HG03442 (cell line): ENCODE data around the gene LHX6.

ENCODE experiments used
- ATAC-seq: cut with Tn5 transposase; IDR thresholded peaks from one replicate; pipeline ENCODE4 v1.9.1; 2021; ENCODE audit warnings: mild to moderate bottlenecking, moderate library complexity; ENCODE audit not compliant: unreplicated experiment

LHX6 gene

DNA sequence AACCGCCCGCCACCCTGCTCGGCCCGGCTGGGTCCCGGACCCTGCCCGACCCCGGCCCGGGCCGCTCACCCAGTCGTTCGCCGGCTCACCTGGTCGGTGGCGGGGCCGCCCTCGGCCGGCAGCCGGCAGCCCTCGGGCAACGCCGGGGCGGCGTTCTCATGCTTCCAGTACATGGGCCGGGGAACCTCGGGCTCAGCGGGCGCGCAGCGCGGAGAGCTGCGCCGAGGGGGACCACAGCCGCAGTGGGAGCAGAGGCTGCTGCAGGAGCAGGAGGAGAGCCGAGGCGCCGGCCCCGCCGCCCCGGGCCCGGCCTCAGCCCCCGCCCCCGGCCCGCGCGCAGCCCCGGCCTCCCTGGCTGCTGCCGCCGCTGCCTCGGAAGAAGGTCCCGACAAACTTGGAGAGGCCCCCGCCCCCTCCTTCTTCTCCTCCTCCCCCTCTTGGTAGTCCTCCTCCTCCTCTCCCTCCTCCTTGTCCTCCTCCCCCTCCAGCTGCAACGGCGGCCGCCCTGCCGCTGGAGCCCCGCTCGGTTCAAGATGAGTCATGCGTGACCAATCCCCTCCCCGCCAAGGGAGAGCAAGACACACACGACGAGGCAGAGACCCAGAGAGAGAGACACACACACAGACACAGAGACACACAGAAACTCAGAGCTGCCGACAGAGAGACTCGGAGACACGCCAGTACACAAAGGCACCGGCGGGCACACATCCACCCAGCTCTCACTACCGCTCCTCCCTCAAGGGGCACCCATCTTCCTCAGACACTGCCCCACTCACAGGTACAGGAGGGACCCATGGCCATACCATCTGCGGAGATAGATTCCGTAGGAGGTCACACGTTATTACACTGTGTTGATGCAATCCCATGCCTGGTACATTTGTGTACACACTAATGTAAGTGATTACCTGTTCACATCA, at the start of gene LHX6:
LHX6 (minus strand) TSS at position 390 of the 917 bp plus-strand sequence; CDS start at position 173, 217 bp downstream.
- no peak for ATAC-seq

DNA sequence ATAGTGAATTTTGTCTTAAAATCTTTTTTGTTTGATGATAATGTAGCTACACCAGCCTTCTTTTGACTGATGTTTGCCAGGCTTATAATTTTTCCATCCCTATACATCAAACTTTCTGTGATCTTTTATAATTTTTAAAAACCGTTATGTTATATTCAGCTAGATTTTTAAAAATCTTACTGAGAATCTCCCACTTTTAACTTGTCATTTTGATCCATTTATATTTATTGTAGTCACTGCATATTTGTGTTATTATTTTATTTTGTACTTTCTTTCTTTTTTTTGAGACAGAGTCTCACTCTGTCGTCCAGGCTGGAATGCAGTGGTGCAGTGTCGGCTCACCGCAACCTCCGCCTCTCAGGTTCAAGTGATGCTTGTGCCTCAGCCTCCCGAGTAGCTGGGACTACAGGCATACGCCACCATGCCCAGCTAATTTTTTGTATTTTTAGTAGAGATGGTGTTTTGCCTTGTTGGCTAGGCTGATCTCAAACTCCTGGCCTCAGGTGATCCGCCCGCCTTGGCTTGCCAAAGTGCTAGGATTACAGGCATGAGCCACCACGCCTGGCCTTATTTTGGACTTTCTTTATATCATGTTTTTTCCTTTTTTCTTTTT, 48.6 kb upstream of the LHX6 start:
- ATAC-seq: no peak

DNA sequence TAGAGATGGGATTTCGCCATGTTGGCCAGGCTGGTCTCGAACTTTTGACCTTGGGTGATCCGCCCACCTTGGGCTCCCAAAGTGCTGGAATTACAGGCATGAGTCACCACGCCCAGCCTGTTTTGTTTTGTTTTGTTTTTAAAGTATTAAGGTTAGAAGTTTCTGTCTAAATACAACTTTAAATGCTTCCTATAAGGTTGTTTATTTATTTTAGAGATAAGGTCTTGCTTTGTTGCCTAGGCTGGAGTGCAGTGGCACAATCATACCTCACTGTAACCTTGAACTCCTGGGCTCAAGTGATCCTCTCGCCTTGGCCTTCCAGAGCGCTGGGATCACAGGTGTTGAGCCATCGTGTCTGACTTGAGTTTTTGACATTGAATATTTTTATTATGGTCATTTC, 47.3 kb upstream of the LHX6 start:
- ATAC-seq: no peak

DNA sequence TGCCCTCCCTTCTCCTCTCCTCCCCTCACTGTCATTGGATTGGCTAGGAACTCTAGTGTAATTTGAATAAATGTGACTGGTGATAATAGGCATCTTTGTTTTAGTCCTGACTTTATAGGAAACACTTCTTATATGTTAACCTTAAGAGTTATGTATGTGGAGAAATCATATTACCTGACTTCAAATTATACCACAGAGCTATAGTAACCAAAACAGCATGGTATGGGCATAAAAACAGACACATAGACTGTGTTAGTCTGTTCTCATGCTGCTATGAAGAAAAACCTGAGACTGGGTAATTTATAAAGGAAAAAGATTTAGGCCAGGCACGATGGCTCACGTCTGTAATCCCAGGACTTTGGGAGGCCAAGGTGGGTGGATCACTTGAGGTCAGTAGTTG, 45.3 kb upstream of the LHX6 start:
- no peak for ATAC-seq

DNA sequence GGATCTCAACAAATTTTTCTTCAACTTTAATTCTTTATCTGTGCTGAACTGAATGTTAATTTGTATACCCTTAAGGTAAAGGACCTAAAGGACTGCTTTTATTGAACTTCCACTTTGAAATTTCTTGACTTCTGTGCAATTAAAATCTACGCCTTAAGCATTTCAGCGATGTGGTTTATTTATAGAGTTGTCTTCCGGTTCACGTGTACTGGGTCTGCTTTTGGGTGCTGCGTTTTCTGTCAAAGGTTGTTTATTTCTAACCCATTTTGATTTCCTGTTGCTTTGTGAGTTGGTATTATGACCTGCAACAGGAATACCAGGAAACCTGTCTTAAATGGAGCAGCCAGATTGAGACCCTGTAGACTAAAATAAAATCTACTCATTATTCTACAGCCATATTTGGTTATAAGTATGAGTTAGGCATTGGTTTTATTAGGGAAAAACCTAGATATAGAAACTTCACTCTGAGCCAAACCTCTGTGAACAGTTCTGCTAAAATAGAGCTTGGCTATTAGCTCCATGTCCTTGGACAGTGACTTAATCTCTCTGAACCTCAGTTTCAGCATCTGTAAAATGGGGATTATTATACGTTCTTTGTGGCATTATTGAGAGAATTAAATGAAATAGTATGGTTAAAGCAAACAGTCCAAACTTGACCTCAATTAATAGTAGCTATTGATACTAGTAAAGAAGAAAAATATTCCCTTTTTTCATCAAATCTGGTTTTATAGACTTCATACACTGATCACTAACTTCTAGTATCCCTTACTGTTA, 39.5 kb upstream of the LHX6 start:
- ATAC-seq: no peak

DNA sequence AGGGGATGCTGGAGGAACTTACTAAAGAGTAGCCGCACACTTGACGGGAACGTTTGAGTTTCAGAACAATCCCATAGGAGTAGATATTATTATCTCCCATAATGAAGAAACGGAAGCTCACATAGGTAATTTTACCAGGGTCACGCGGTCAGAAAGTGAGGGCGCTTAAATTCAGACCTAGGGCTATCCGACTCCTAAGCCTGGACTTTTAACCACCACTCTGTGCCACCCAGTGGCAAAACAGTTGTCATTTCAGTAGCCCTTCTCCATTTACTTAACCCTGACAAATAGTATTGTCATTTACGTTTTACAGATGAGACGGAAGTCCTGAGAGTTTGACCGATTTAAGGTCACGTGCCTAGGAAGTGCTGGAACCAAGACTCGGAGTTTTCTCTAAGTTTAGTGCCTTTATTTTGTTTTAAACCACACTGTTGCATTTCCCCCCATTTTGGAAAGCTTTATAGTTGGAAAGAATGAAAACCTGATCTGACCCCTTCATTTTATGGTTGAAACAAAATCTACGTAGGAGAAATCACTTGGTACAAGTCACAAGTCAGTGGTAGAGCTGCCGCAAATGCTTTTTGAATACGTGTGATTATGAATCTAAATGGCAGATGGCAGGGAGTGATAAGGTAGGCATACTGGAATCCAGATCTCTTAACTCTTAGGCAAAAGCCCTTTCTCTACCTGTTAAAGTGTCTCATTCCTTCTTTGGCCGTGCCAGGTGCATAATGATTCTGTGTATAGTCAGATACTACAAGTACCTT, 36.6 kb upstream of the LHX6 start:
- ATAC-seq: peak; percentile 26

DNA sequence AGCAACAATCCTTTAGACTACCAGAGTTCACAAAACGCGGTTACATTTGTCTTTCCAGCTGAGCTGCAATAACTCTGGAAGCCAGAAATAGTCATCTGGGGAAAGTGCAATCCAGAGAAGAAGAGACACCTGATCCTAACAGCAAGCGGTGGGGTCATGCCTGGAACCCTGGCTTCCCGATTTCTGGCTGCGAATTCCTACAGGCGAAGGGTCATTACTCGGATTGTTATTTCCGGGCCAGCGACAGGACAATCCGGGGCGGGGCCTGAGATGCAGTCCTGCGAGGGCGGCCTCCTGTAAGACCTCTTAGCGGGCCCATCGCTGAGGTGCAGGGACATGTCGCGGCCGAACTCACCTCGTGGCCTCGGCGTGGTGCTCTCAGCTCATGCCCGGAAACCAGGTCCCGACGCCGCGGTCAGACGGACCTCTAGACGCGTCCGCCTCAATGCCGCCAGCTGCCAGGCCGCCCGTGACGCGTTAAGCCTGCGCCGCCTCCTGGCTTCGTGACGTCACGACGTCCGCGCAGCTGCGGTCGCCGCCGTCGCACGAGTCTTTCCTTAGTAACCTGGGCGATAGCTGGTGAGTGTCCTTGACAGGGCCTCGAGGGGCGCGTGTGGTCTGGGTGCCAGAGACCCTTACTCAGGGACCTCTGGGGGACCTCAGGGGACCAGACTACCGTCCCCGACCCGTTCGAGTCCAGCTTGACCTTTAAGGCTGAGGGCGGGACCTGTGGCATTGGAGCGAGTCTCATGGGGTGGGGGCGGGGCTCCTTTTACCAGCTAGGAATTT, 35.8 kb upstream of the LHX6 start, which contains the start of the genes MRRF and RBM18:
MRRF (plus strand) TSS at position 523 of the 789 bp plus-strand sequence. CDS start 6,010 bp downstream, outside the sequence.
RBM18 (minus strand) TSS at position 481 of the 789 bp plus-strand sequence. CDS start 3,348 bp downstream, outside the sequence.
- ATAC-seq: peak; percentile 80

DNA sequence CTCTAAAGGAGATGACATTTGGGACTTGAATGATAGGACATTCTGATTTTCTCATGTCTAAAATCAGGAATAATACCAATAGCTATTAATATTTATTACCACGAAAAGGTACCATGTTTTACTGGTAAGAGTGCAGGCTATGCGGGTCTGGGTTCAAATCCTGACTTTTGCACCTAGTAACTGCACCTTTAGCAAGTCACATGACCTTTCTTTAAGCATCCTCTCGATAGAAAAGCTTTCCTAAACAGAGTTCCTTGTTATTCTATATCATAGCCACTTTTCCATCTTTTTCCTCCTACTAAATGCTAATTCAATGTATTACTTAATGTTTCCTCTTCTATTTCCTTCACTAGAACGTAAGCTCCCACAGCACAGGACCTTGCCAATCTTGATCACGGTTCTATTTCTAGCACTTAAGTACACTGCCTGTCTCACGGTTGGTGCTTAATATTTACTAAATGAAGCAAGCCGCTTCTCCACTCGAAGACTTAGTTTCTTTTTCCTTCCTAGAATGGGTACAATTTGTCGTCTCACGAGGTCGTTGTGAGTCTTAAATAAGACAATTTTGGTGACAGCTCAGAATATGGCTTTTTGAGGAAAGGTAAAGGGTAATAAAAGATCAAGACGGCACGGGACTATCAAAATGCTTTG, 35.1 kb upstream of the LHX6 start:
- no peak for ATAC-seq

DNA sequence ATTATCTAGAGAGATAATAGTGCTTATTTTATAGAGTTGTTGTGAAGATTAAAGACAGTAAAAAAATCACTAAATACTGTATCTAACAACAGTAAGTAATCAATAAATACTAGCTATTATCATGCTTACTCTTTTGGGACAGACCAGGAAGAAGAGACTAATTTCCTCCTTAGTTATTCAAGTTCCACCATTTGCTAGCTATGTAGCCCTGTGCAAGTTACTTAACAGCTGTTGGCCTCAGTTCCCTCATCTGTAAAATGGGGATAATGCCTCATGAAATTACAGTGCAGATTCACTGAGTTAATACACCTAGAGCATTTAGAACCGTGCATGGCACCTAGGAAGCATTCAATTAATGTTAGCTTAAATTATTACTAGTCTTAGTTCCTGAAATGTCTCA, 33.3 kb upstream of the LHX6 start:
- ATAC-seq: no peak

DNA sequence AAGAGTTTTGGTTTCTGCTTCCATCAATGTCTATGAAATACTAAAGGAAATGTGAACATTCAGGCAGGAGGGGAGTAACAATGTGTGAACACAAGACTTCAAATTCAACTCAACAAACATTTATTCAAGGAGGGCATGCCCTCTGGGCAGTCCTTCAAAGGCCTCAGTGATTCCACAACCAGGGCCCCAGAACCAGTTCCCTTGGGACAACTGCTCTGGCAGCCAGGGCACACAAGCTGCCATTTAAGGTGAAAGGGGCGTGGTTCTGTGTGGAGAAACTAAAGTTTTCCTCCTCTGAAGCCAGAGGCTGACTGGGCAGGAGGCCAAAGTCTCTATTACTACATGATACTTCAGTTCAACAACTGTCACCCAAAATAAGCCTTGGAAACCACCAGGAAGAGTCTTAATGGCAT, 32.7 kb upstream of the LHX6 start:
- ATAC-seq: no peak

DNA sequence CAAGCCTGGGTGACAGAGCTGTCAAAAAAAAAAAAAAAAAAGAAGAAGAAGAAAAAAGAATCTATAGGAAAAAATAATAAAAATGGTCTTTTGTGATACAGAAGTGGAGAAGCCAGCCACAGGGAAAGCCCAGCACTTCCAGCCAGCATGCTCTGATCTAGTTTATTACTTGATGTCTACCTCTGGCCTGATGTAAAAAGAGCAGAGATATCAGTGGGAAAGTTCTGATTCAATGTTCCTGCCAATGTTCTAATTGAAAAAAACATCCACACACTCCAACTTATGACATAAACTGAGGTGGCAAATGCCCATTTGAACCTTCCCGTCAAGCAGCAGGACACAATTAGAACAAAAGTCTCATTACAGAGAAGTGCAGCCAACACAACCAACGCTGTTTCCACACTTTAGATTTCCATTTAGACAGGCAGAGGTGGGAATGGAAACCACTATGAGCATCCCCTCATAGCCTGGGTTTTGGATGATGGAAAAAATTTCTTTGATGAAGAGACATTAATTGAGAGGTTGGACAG, 30.2 kb upstream of the LHX6 start:
- ATAC-seq: no peak

DNA sequence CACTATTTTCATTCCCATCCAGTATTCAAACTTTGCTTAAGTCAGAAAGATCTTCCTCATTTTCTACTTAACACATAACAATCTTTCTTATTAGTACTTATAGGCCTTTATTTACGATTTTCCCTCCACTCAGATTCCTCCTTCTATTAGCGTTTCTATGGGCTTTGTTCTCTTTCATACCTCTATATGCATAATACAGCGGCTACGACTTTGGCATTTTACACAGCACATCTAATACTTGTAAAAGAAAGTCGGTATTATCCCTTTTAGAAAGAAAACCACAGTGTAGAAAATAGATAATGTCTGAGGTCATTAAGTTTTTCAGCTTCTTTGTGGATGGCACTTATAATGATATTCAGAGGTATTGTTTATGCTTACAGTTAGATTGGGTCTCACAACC, 27.4 kb upstream of the LHX6 start:
- no peak for ATAC-seq

DNA sequence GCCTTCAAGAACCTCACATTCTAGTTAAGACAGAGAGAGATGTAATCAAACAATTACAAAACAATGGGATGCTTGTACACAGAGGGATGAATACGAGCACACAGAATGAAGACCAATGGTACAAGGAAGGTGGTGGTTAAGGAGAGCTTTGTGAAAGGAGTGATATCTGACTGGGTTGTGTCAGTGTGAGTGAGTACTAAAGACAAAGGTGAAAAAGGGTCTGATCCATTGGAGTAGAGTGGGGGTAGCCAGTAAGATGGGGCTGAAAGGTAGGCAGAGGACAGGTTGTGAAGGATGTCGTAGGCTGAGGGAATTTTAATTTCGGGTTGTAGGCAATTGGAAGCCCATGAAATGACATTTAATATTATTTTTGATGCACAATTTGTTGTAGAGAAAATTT, 26.0 kb upstream of the LHX6 start:
- ATAC-seq: no peak

DNA sequence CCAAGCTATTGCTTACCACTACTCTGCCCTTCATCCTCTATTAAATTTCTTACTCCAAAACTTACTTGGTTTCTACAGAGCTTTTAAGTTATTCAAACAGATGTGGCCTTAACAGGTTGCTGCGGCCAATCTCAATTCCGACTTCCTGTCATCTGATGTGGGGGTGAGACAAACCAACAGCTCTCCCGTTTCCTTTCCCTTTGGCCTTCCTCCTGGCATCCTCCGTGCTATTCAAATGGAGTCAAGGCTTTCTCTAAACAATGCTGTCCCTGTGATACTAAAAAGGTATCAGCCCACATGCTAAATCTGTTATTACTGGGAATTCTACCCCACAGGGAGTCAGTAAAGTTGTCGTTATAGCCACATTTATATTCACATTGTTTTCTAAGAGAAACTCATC, 24.0 kb upstream of the LHX6 start:
- no peak for ATAC-seq

DNA sequence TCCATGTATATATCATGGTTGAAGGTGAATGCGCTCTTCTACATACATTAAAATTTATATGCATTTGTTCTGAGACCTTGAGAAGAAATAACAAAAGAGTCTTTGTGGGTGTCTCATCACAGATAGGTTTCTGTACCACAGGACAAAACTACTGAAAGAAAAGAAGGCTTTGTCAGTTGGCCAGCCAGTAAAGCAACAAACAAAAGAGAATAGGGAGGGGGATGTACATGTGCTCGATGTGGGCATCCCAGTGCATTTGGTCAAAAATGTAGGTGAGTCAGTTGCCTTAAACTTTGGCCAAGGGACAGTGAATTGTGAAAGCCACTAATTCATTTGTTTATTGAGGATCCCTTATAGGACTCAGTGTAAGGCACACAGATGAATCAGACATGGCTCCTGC, 22.6 kb upstream of the LHX6 start:
- no peak for ATAC-seq

DNA sequence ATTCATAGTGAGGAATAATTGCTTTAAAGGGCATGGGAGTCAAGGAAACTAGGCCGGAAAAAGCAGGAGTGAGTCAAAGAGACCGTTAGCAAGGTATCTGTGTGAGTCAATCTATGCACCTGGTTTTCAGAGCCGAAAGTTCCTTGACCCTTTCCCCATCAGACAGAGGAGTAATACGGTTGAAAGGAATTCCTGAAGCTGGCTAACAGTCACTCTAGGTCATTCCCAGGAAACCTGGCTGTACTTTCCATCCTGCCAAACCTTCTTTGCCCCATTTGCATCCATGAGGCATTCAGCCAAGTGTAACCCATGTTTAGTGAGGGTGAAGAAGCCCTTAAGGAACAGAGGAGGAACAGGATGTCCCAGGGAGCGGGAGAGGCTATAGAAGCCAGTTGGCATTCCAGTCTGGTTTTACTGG, 19.7 kb upstream of the LHX6 start:
- no peak for ATAC-seq

DNA sequence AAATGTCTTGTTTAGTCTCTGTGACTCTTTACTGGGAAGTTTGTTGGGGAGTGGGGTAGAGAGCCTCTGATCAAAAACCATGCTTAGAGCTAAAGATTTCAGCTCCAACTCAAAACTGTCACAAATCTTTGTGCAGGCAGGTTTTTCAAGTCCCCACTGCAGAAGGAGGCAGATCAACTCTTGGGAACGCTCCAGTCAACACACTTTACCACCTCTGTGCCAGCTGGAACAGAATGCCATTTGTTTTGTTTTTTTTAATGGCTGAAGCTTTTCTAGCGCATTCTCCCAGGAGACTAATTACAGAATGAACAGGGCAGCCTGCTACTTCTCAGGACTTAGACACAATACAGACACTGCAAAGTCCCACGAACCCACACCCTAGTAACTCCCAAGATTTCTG, 17.9 kb upstream of the LHX6 start:
- no peak for ATAC-seq

DNA sequence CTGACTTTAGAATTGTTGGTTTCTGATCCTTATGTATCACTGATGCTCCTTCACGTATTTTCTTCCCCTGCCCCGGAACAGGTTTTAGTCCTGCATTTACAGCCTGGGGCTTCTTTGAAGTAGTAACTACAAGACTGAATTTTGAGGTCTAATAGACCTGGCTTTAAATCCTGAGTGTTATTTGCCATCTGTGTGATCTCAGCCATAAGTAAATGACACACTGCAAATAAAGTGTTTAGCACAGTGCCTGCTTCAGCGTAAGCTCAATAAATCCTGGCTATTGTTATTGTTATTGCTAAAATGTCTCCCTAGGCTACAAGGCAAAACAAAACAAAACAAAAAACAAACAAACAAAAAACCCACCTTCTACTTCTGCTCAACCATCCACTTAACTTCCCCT, 15.6 kb upstream of the LHX6 start:
- no peak for ATAC-seq

DNA sequence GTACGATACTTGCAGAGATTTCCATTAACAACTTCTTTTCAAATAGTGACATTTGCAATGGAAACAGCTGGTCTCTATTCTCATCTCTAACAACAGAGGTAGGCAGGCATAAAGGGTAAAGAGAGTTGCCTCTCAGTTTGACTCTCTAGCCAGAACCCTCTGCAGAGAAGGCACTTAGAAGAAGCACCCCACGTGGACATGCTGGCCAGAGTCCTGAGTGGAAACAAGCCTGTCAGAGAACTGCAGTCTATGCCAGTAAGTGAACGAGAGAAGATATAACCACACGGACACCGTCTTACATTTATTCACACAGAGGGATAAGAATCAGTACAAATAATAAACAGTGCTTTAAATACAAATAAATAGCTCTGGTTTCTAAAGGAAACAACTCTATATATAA, 11.0 kb upstream of the LHX6 start:
- no peak for ATAC-seq
